ENCODE data around the gene IFT81.
"Not testable (repeated sequence)": the region's sequence is repeated elsewhere in the genome, so short reads cannot be mapped to it uniquely, and the experiment has no call there.

IFT81 gene

DNA sequence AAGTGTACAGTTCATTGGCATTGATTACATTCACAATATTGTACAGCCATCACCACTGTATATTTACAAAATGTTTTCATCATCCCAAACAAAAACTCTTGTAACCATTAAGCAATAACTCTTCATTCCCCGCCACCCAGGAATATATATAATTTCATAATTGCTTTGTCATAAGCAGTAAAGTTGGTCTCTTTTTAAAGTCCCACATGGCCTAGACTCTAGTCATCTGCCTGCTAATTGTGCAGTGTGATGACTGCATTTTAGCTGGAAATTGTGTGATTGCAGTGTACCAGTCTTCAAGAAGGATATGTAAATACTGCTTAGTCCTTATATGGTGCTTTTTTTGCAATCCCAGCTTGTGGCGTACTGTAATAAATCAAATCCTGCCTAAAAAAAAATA, 81.8 kb downstream of the IFT81 start:
- no peak for DNase-seq (ENCODE audit: low read depth)

DNA sequence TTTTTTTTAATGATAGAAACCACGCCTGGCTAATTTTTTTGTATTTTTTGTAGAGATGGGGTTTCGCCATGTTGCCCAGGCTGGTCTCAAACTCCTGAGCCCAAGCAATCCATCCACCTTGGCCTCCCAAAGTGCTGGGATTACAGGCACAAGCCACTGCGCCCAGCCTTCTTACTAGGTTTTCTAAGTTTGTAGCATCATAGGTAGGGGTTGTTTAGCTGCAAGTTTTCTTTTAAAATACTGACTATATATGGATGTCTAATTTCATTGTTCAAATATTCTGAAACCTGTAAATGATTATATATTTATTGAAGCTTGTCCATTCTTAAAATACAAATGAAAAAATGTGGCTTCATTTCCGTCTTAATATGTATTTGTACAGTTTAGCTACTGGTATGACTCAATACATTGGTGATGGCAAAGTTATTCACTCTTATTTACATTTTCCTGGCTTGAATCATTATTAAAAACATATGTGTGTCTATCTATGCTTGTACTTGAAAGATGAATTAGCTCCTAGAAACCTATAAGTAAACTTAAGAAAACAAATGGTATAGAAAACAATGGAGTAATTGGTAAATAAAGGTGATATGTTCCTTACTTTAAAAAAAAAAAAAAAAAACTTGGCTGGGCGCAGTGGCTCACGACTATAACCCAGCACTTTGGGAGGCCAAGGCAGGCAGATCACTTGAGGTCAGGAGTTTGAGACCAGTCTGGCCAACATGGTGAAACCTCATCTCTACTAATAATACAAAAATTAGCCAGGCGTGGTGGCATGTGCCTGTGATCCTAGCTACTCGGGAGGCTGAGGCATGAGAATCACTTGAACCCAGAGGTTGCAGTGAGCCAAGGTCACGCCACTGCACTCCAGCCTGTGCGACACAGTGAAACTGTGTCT, 87.7 kb downstream of the IFT81 start:
- not testable (repeated sequence) for DNase-seq (ENCODE audit: low read depth)

GRCh38 chr12:110217996-110218674, 94.0 kb downstream of the IFT81 start:
- no peak for DNase-seq (ENCODE audit: low read depth)

- no peak for DNase-seq (ENCODE audit: low read depth)
Measured at GRCh38 chr12:110222027-110222426, 97.9 kb downstream of the IFT81 start.

DNA sequence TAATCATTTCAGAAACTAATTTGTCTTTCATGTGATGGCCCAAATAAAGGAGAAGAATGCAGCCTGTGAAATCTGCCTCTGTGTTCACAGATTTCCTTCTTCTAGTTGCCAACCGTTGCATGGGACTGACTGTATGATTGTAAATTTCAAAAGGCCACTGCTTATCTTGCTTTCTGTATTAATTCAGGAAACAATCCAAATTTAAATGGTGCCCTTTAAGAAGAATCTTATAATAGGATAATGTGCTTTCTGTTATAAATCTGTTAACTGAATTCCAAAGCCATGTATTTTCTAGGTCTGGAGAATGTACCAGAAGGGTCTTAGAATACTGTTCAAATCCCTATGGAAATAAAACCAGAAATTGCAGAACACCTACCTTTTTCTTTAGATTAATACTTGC, 98.3 kb downstream of the IFT81 start:
- DNase-seq (ENCODE audit: low read depth): no peak

GRCh38 chr12:110223777-110224378, 99.7 kb downstream of the IFT81 start:
- DNase-seq (ENCODE audit: low read depth): no peak

DNA sequence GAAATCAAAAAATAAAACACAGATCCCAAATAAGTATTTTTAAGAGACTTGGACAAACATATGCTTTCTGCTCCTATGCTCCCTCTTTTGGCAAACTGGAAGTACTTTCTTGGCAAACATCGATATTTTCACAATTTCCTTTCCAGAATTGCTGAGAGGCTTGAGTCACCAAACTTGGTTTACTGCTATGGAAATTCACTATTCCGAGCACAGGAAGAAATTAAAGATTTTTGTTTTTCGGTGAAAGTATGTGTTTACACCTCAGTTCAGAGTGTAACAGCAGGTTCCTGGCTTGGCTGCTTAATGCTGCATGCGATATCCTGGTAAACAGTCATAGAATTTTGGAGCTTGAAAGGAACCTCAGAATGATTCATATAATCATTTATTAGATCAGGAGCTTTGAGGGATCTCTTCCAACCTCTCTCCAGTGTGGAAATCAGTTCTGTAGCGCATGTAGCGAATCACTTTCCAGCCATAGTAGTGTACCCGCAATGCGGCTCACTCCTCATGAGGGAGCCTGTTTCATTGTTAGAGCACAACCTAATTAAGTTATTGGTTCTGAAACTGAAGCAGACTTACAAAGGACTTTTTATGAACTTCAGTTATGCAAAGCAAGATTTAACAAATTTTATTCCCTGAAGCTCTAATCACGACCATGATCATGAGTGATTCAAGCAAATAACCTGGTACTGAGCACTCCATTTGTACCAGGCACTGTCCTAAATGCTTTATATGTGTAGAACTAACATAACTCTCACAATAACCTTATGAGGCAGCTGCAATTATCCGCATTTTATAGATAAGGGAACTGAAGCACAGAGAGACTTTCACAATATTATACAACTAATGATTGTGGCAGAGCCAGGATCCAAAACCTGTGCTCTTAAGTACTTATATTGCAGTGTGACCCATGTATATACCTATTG, 100.5 kb downstream of the IFT81 start:
- DNase-seq (ENCODE audit: low read depth): no peak

- DNase-seq (ENCODE audit: low read depth): no peak
Measured at GRCh38 chr12:110227138-110227537, 103.0 kb downstream of the IFT81 start.

- not testable (repeated sequence) for DNase-seq (ENCODE audit: low read depth)
Measured at GRCh38 chr12:110228348-110228747, 104.2 kb downstream of the IFT81 start.

DNA sequence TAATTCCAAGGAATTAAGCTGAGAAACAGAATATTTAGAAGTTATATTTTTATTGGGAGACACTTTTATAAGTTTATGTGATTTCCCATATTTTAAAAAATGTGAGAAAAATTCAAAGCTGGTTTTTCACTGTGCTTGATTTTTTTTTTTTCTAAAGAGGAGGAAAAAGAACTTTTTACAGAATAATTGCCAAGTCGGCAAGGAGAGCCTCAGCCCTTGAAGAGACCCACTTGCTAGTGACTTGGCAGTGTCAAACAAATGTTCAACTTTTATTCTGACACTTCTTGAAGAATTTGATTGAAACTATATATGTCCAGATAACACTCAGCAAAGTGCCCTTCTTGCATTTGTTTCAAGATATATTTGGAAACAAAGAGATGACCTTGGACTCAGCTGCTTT, 104.6 kb downstream of the IFT81 start:
- no peak for DNase-seq (ENCODE audit: low read depth)

DNA sequence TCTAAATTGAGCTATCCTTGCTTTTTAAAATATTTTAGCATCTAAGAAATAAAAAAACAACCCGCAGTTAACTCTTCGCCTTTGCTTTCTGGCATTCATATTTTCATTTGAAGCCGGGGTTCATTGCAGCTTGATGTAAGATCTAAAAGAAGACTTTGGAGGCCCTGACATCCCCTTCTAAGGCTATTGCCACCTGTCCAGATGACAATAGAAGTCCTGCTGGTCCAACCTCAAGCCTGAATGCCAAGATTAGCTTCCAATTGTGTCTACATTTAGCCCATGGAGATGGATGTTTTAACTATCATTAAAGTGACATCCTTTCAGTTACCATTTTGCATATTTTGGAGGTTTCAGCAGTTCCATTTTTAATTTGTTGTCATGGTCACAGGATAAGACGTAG, 105.3 kb downstream of the IFT81 start:
- DNase-seq (ENCODE audit: low read depth): no peak

DNA sequence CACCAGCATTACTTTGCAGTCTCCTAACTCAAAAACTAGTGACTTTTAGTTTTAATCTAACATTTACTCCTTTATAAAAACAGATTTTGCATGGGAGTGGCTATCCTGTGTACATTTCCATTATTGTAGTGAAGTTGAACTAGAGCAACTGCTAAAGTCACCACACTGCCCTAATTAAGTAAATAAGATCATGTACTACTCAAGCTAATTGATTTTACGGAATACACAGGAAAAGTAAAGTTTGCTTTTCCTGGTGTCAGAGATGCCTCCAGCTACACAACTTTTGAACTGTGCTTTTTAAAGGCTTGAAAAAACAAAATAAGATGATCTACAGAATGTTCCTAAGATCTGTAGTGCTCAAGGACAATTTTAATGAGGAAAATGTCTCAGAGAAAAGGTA, 106.5 kb downstream of the IFT81 start:
- no peak for DNase-seq (ENCODE audit: low read depth)

DNA sequence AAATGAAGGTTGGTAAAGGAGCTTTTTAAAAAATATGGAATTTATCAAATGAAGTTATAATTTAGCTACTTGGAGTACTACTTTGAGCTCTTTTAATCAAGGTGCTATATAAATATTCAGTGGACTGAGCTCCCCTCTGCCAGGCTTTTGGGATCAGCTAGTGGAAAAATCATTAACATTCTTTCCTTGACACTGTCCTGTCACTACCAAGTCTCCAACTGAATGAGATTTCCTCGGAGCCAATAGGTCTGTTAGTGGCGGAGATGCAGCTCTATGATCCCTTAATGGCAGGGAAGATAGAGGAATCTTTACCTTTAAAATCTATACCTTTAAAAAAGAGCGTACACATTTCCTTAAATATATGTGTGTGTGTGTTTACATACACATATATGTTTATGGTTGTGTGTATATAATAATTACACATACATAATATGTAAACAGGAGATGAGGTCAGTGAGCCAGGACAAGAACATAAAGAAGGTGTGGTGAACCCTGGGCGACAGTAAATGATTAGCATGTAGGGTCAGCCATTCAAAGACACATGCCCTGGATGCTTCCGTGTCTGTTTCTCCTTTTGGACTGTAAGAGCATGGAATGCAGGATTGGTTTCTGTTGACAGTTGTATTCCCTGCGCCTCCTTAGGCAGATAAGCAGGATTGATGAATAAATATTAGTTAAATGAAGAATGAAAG, 109.2 kb downstream of the IFT81 start:
- no peak for DNase-seq (ENCODE audit: low read depth)

- DNase-seq (ENCODE audit: low read depth): no peak
Measured at GRCh38 chr12:110234331-110234751, 110.2 kb downstream of the IFT81 start.

GRCh38 chr12:110234755-110235154, 110.6 kb downstream of the IFT81 start:
- DNase-seq (ENCODE audit: low read depth): no peak

- DNase-seq (ENCODE audit: low read depth): no peak
Measured at GRCh38 chr12:110235383-110235782, 111.2 kb downstream of the IFT81 start.

GRCh38 chr12:110243227-110243626, 119.1 kb downstream of the IFT81 start:
- no peak for DNase-seq (ENCODE audit: low read depth)

DNA sequence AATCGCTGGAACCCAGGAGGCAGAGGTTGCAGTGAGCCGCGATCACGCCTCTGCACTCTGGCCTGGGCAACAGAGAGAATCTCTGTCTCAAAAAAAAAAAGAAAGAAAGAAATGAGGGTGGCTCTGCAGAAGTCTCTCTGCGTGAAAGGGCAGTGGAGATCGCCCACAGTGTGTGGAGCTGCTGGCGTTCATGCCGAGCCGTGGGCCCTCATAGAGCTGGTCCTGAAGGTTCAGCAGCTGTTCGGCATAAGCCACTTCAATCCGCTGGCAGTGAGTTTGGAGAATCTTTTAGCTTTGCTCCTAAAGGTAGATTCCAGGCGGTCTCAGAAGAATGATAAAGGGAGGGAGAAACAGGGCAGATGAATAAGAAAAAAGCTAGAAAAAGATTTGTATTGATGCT, 120.2 kb downstream of the IFT81 start:
- DNase-seq (ENCODE audit: low read depth): no peak

DNA sequence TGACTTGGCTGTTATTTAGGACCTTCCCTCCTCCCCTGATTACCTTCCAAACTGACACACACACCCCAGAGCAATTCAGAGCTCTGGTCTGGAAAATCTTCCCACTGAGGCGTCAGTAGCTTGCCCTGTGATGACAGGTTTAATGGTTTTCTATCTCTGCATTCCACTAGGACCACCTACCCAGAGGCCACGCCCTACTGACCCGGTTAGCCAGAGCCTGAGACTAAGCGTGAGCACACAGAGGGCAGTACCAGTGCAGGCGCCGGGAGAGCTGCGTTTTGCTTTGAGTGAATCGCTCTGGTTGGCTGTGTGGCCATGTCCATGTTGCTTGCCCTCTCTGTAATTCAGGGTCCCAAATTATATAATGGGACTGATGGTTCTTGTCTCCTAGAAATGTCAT, 120.7 kb downstream of the IFT81 start:
- no peak for DNase-seq (ENCODE audit: low read depth)

DNA sequence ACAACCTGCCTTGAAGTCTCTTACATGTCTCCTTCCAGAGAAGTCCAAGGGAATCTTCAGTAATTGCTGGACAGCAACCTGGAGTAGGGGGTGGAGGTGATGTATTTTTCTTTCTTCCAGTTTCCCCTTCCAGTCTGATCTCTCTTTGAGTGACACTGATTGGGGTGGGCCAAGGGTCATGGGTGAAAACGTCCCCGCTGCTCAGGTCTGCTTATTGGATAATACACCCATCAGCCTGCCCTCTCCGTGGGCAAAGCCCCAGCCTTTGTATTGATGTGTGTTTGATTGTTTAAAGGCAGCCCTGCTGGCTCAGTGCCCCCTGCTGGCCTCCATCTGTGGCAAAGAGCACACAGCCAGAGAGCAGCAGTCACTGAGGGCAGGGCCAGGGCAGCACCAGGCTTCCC, 121.2 kb downstream of the IFT81 start:
- peak; percentile 19 for DNase-seq (ENCODE audit: low read depth)

GRCh38 chr12:110246636-110247339, 122.6 kb downstream of the IFT81 start:
- no peak for DNase-seq (ENCODE audit: low read depth)

All from activated T-helper 1 cell treated with Interleukin-2 at 50 U/mL for 16 hours (primary cell).